Measurements from ENCODE around the gene KRT71.

Gene KRT71

GRCh38 chr12:52541709-52542108, 11.2 kb downstream of the KRT71 start:
- DNase-seq (ENCODE audit: low read depth) = no peak
- no peak overlapping the region for H3K4me3 ChIP-seq (replicated peaks; ENCODE audit: low read depth, low read length)
- TF ChIP-seq CTCF (IDR thresholded peaks at IDR 0.05; ENCODE audit: low read length, missing control alignments) = no peak

- TF ChIP-seq CTCF (IDR thresholded peaks at IDR 0.05; ENCODE audit: low read length, missing control alignments) = no peak
- H3K4me3 ChIP-seq (replicated peaks; ENCODE audit: low read depth, low read length) = no peak overlapping the region
- DNase-seq (ENCODE audit: low read depth) = no peak
Observed at GRCh38 chr12:52540531-52540930, 12.4 kb downstream of the KRT71 start.

- no peak for DNase-seq (ENCODE audit: low read depth)
- H3K4me3 ChIP-seq (replicated peaks; ENCODE audit: low read depth, low read length) = no peak overlapping the region
- no peak for TF ChIP-seq CTCF (IDR thresholded peaks at IDR 0.05; ENCODE audit: low read length, missing control alignments)
Observed at GRCh38 chr12:52539821-52540173, 13.1 kb downstream of the KRT71 start.

GRCh38 chr12:52539083-52539820, 13.7 kb downstream of the KRT71 start:
- no peak for TF ChIP-seq CTCF (IDR thresholded peaks at IDR 0.05; ENCODE audit: low read length, missing control alignments)
- DNase-seq (ENCODE audit: low read depth) = peak; percentile 66
- H3K4me3 ChIP-seq (replicated peaks; ENCODE audit: low read depth, low read length) = no peak overlapping the region

- H3K4me3 ChIP-seq (replicated peaks; ENCODE audit: low read depth, low read length) = no peak overlapping the region
- no peak for DNase-seq (ENCODE audit: low read depth)
- no peak for TF ChIP-seq CTCF (IDR thresholded peaks at IDR 0.05; ENCODE audit: low read length, missing control alignments)
Observed at GRCh38 chr12:52537101-52537500, 15.8 kb downstream of the KRT71 start.

GRCh38 chr12:52535574-52535973, 17.4 kb downstream of the KRT71 start:
- no peak overlapping the region for H3K4me3 ChIP-seq (replicated peaks; ENCODE audit: low read depth, low read length)
- no peak for TF ChIP-seq CTCF (IDR thresholded peaks at IDR 0.05; ENCODE audit: low read length, missing control alignments)
- DNase-seq (ENCODE audit: low read depth) = no peak

- DNase-seq (ENCODE audit: low read depth) = peak; percentile 9
- TF ChIP-seq CTCF (IDR thresholded peaks at IDR 0.05; ENCODE audit: low read length, missing control alignments) = peak; percentile 13
- no peak overlapping the region for H3K4me3 ChIP-seq (replicated peaks; ENCODE audit: low read depth, low read length)
Observed at GRCh38 chr12:52534482-52534881, 18.5 kb downstream of the KRT71 start.
